Small intestine (tissue), 7 donors: ENCODE data around the gene BRINP1. TPM values are rescaled to one million over a fixed set of nuclear protein-coding genes. Genes with fewer than 3 reads are reported as not detected.

ENCODE experiments used
- DNase-seq, 2 donors: peaks; one replicate each; pipeline versions ENCODE4 v3.0.0 to v3.0.0-alpha.2; 2013
- FAIRE-seq: peaks from 2 replicates; lab custom pipeline; 2012; peaks lifted over from hg19 to GRCh38; lab: Jason Lieb, UNC
- H3K27ac ChIP-seq, 3 donors: one replicate each; pipeline ENCODE4 v1.5.1; 2013; ENCODE audit warnings: low read length in 2 of 3, mild to moderate bottlenecking in 2 of 3, control low read depth in 1 of 3, inconsistent platforms in 1 of 3, low read depth in 1 of 3, moderate library complexity in 1 of 3
- H3K27me3 ChIP-seq, 3 donors: one replicate each; pipeline ENCODE4 v1.6.1; 2013; ENCODE audit warnings: low read length in 3 of 3, inconsistent platforms in 1 of 3; ENCODE audit not compliant: control insufficient read depth in 3 of 3, insufficient read depth in 3 of 3
- H3K36me3 ChIP-seq, 3 donors: one replicate each; pipeline ENCODE4 v1.6.1; 2013; ENCODE audit warnings: low read length in 3 of 3, inconsistent platforms in 1 of 3, low read depth in 1 of 3, mild to moderate bottlenecking in 1 of 3, moderate library complexity in 1 of 3; ENCODE audit not compliant: control insufficient read depth in 3 of 3, insufficient read depth in 2 of 3
- H3K4me1 ChIP-seq, 3 donors: one replicate each; pipeline ENCODE4 v1.6.1; 2013; ENCODE audit warnings: low read length in 2 of 3, inconsistent platforms in 1 of 3, low read depth in 1 of 3, mild to moderate bottlenecking in 1 of 3, moderate library complexity in 1 of 3; ENCODE audit not compliant: control insufficient read depth in 3 of 3, insufficient read depth in 2 of 3
- H3K4me3 ChIP-seq, 3 donors: one replicate each; pipeline ENCODE4 v1.5.1; 2013; ENCODE audit warnings: low read length in 3 of 3, control low read depth in 1 of 3, inconsistent platforms in 1 of 3, low read depth in 1 of 3, mild to moderate bottlenecking in 1 of 3, moderate library complexity in 1 of 3
- H3K9me3 ChIP-seq, 2 donors: one replicate each; pipeline ENCODE4 v1.6.1; 2013; ENCODE audit warnings: low read depth in 1 of 2, low read length in 1 of 2; ENCODE audit not compliant: control insufficient read depth in 2 of 2, insufficient read depth in 1 of 2
- WGBS, 3 donors: extraction: QIAGEN DNeasy Blood & Tissue Kit; methylation state at CpG; one replicate each; pipeline ENCODE4 v1.1.7; 2013; 5-methylcytosine and 5-hydroxymethylcytosine counted together
- polyA plus RNA-seq, 4 donors: library from polyadenylated mRNA; stranded (reverse) in 3 of 4; unstranded in 1 of 4; fragments of 200-250 nt in 3 of 4; fragments of 120-200 nt in 1 of 4; gene quantifications; one replicate each; pipeline versions ENCODE4 v1.2.1 to v1.2.3, GENCODE V29; 2013
- donor health status: healthy with polysubstance abuse.
- donor health status: control.
- donor health status: control.
- donor health status: Bipolar disorder and iron deficiency.
- donor health status: healthy.

Gene BRINP1
- polyA plus RNA-seq, 4 donors = 0.19 to 2.3 TPM; not detected in 2

DNA sequence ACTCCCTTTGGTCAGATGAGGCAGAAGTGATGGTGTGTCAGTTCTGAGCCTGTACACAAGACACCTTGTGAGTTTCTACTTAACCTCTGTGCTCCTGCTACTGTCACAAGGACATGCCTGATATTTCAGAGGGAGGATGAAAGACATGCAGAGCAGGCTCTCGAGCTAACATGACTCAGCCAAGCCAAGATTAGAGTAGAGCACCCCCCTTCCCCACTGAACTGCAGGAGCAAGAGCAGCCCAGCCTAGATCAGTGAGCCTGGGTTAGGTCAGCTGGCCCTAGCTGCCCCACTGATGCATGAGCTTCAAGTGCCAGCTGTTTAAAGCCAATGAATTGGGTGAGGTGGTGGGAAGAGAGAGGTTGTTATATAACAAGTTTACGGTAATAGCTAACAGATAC lies 36.7 kb downstream of the BRINP1 start:
- Histone ChIP-seq H3K4me3 (no peak overlapping the region), H3K9me3 (peaks cover 0 to 3% of the 10 kb centered on the region in 2 donors), H3K27ac (no peak overlapping the region), H3K36me3 (no peaks in the 10 kb centered on the region), H3K27me3 (no peaks in the 10 kb centered on the region), H3K4me1 (no peaks in the 10 kb centered on the region)
- DNase-seq (no peak), FAIRE-seq (no peak)
- WGBS, 3 donors = 48 to 55% (median 51%) methylated on average over 2 of the region's 2 CpGs

DNA sequence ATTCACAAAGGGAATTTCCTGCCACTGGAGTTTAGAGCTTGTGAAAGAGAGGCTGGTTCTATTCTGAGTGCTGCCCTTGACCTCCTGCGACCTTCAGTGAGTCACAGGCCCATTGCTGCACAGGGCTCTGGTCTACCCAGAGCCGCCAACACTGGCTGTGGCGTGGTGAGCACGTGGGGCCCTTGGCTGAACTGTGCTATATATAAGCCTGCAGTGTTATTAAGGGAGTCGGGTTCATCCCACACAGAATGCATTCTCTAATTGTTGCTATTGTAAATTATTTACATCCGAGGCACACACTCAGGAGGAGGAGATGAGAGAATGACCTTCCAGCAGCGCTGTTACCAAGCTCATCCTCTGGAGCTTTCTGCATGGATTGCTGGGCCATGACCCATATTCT lies 47.1 kb downstream of the BRINP1 start:
- peaks cover 0 to 2% of the 10 kb centered on the region in 2 donors for H3K9me3 ChIP-seq
- DNase-seq = no peak

DNA sequence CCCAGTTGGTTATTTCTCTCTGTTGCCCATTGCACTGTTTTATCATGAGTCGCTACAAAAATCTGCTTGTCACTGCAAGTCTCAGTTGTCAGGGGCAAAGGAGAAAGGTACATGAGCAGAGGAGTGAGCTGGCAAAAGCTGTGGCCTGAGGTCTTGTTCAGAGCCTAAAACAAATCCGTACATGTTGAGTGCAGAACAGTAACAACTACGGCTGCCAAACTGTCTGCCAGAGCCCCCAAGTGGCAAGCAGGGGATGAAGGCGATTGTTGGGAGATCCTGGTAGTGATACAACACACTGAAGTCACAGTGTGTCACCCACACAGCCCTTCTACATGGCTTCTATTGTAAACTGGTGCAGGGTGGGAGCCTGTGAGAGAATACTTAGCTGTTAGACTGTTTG lies 50.9 kb downstream of the BRINP1 start:
- Histone ChIP-seq H3K9me3 (peaks cover 0 to 2% of the 10 kb centered on the region in 2 donors), H3K4me1 (no peaks in the 10 kb centered on the region), H3K27ac (no peak overlapping the region), H3K36me3 (no peaks in the 10 kb centered on the region), H3K27me3 (no peaks in the 10 kb centered on the region), H3K4me3 (no peak overlapping the region)
- 36 to 42% (median 41%) methylated on average over 4 of the region's 4 CpGs for WGBS, 3 donors
- FAIRE-seq = no peak
- no peak for DNase-seq

More for the DNA sequence above, 47.1 kb downstream of the BRINP1 start:
- Histone ChIP-seq H3K27me3 (no peaks in the 10 kb centered on the region), H3K4me3 (no peak overlapping the region), H3K27ac (no peak overlapping the region), H3K36me3 (no peaks in the 10 kb centered on the region), H3K4me1 (no peaks in the 10 kb centered on the region)
- FAIRE-seq = no peak
- WGBS, 3 donors = 50 to 73% (median 61%) methylated on average over 7 of the region's 7 CpGs

DNA sequence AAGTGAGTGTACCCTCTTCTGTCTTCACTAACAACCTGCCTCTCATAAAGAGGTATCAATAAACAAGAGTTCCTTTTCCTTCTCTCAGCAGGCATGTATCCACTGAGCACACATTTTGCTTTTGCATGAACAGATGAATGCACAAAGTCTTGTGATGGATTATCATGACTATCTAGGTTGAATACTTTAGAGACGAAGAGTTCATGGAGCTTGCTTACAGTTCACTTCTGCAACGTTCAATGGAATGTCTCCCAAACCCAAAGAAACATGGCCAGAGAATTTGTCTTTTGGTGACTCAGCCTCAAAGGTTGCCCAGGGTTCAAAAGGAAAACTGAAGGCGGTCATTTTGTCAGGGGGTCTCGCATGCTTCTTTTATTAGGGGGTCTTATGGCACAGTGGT lies 55.4 kb downstream of the BRINP1 start:
- FAIRE-seq = no peak
- no peaks in the 10 kb centered on the region for H3K36me3 ChIP-seq
- no peaks in the 10 kb centered on the region for H3K9me3 ChIP-seq
- no peaks in the 10 kb centered on the region for H3K4me1 ChIP-seq
- no peak for DNase-seq
- H3K4me3 ChIP-seq = no peak overlapping the region
- no peak overlapping the region for H3K27ac ChIP-seq
- H3K27me3 ChIP-seq = no peaks in the 10 kb centered on the region
- WGBS, 3 donors = 83 to 87% (median 87%) methylated on average over 4 of the region's 4 CpGs

DNA sequence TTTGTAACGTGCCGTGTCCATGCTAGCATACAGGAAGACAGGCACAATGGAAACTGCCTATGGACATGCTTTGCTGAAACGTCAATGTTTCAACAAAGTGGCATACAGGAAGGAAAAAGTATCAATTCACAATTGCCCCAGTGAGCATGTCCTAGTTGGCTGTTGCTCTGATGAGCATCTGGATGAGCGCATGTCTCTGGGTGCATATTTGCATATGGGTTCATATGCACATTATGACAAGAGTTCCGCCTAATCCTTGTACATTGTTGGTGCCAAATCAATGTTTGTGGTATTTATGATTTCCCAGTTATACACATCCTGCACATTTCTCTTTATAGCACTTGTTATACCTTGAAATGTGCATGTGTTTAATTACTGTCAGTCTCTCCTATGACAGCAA lies 58.5 kb downstream of the BRINP1 start:
- H3K4me1 ChIP-seq = no peaks in the 10 kb centered on the region
- 60 to 69% (median 65%) methylated on average over 5 of the region's 5 CpGs for WGBS, 3 donors
- no peak overlapping the region for H3K27ac ChIP-seq
- H3K9me3 ChIP-seq = no peaks in the 10 kb centered on the region
- FAIRE-seq (no peak), DNase-seq (no peak)
- no peaks in the 10 kb centered on the region for H3K27me3 ChIP-seq
- no peak overlapping the region for H3K4me3 ChIP-seq
- H3K36me3 ChIP-seq = no peaks in the 10 kb centered on the region

DNA sequence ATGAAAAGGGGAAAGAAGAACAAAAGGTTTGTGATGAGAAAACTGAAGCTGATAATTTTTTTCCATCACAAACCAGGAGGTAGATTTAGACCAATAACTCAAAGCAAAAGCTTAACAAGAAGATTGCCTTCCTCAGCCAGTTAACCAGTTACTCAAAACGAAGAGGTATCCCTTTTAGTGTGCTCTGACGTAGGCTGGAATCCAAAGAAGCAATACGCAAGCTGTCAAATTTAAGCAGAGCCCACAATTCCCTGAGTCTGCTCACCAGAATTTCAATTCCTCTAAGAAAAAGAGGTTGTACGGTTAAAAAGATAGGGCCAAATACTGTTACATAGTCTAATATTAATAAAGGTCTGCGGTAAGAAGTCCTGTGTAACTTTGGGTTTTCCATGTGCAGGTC lies 61.8 kb downstream of the BRINP1 start:
- no peak overlapping the region for H3K4me3 ChIP-seq
- DNase-seq (no peak), FAIRE-seq (no peak)
- H3K27me3 ChIP-seq = no peaks in the 10 kb centered on the region
- no peaks in the 10 kb centered on the region for H3K9me3 ChIP-seq
- WGBS, 3 donors = 78 to 86% (median 80%) methylated on average over 5 of the region's 5 CpGs
- H3K4me1 ChIP-seq = no peaks in the 10 kb centered on the region
- no peaks in the 10 kb centered on the region for H3K36me3 ChIP-seq
- H3K27ac ChIP-seq = no peak overlapping the region

DNA sequence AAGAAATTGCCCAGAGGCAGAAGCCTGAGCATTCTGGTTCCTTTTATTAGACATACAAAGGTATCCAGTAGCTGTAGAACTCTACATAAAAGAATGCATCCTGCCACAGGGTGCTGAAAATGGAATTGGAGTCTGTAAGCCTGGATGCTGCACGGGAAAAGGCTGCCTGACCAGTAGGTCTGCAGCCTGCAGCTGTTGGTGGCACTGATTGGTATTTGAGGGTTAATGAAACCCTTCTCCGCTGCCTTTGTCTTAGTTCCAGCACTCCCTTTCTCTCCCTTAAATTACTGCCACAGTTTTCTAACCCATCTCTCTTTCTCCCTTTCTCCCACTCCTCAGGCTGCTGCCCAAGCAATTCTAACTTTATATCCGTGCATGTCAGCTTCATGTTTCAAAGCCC lies 64.7 kb downstream of the BRINP1 start:
- DNase-seq (no peak), FAIRE-seq (no peak)
- 55 to 65% (median 56%) methylated on average over 3 of the region's 3 CpGs for WGBS, 3 donors
- H3K9me3 ChIP-seq = no peaks in the 10 kb centered on the region
- no peaks in the 10 kb centered on the region for H3K4me1 ChIP-seq
- H3K36me3 ChIP-seq = no peaks in the 10 kb centered on the region
- H3K27me3 ChIP-seq = no peaks in the 10 kb centered on the region
- H3K27ac ChIP-seq = no peak overlapping the region
- no peak overlapping the region for H3K4me3 ChIP-seq

DNA sequence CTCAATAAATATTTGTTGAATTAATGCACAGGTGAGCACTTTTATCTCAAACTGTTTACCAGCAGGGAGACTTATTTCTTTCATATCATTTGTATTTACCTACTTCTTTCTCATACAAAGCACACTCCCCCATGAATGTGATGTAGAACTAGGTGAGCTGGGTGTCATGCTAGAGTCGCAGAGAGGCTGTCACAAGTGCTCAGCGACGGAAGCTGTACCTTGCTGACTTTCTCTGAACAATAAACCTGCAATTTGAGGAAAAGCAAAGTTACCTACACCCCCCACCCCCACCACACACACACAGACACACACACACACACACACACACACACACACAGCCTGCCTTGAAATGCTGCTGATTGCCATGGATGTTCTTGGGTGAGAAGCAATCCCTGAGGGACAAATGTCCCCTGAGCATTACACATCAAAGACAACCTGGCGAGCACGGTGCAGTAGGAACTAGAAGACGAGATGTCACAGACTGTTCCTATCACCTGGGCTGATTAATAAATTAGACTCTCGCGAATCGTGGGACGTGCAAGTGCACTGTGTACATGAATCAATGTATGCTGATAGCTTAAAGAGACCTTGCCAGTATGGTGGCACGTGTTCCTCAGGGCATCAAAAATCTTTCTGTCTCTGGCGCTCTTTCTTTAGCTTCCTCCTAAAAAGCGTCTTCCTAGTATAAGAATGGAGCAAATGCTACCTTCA lies 66.1 kb downstream of the BRINP1 start:
- H3K4me3 ChIP-seq = no peak overlapping the region
- whole genome bisulfite sequencing, 3 donors = 77 to 85% (median 79%) methylated on average over 13 of the region's 13 CpGs
- H3K36me3 ChIP-seq = no peaks in the 10 kb centered on the region
- no peak for DNase-seq
- H3K4me1 ChIP-seq = no peaks in the 10 kb centered on the region
- no peak for FAIRE-seq
- no peaks in the 10 kb centered on the region for H3K27me3 ChIP-seq
- H3K9me3 ChIP-seq = no peaks in the 10 kb centered on the region
- H3K27ac ChIP-seq = no peak overlapping the region
